Measurements from ENCODE around the gene NFATC2.

The NFATC2 gene

DNA sequence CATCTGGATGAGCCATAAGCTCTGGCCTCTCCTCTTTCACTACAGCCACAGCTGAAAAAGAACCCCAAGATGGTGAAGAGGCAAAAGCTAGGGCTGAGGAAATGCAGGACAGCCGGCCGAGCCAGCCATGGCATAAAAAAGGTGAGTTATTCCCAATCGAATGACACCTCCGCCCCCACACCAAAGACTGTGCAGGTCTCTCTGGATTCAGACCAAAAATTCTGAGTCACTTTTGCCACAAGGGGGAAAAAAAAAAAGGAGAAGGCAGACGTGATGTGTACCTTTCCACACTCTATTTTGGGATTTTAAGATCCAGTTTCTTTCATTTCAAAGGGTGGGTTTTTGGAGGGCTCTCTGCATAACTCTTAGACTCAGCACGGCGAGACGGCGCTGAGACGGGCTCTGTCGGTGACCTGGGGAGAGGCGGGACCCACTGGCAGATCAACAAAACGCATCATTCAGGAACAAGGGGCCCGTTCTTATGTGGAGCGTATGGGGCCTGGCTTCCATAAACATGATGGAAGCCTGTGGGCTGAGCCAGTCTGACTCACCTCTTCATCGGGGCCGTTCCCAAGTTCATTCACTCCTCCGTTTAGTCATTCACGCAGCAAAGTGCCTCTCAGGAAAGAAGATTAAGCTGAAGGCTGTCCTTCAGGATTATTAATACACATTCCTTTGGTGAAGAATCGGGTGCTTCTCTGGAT lies 54.8 kb downstream of the NFATC2 start:
- Histone ChIP-seq H3K9ac (ENCODE audit: low read depth, low read length, poor library complexity, severe bottlenecking) (no peak overlapping the region), H3K4me1 (ENCODE audit: insufficient read depth, low read length, poor library complexity, severe bottlenecking) (peaks cover 7% of the 10 kb centered on the region), H3K4me2 (ENCODE audit: low read depth, low read length, poor library complexity, severe bottlenecking) (no peak overlapping the region), H3K9me2 (replicated peaks; ENCODE audit: low read depth, low read length) (no peaks in the 10 kb centered on the region), H2AFZ (ENCODE audit: low read length) (no peak overlapping the region), H3K9me3 (ENCODE audit: insufficient read depth, low read depth, low read length) (no peaks in the 10 kb centered on the region), H3F3A (ENCODE audit: low read depth) (no peaks in the 10 kb centered on the region), H3K27me3 (ENCODE audit: insufficient read depth, low read length, poor library complexity, severe bottlenecking) (no peaks in the 10 kb centered on the region), H4K20me1 (ENCODE audit: insufficient read depth, low read length, poor library complexity, severe bottlenecking) (peaks cover 8% of the 10 kb centered on the region), H3K36me3 (ENCODE audit: insufficient read depth, low read length) (peaks cover 40% of the 10 kb centered on the region; the same call in 1 of the 2 replicates), H3K4me3 (ENCODE audit: low read length, poor library complexity, severe bottlenecking) (no peak overlapping the region), H3K79me2 (ENCODE audit: insufficient read depth, low read length) (peaks cover 21% of the 10 kb centered on the region)
- TF ChIP-seq, protein P1, sequence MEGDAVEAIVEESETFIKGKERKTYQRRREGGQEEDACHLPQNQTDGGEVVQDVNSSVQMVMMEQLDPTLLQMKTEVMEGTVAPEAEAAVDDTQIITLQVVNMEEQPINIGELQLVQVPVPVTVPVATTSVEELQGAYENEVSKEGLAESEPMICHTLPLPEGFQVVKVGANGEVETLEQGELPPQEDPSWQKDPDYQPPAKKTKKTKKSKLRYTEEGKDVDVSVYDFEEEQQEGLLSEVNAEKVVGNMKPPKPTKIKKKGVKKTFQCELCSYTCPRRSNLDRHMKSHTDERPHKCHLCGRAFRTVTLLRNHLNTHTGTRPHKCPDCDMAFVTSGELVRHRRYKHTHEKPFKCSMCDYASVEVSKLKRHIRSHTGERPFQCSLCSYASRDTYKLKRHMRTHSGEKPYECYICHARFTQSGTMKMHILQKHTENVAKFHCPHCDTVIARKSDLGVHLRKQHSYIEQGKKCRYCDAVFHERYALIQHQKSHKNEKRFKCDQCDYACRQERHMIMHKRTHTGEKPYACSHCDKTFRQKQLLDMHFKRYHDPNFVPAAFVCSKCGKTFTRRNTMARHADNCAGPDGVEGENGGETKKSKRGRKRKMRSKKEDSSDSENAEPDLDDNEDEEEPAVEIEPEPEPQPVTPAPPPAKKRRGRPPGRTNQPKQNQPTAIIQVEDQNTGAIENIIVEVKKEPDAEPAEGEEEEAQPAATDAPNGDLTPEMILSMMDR (conservative IDR thresholded peaks at IDR 0.05; ENCODE audit: low read length), result no peak
- TF ChIP-seq EZH2phosphoT487 (IDR thresholded peaks at IDR 0.05; ENCODE audit: borderline replicate concordance), result no peak

DNA sequence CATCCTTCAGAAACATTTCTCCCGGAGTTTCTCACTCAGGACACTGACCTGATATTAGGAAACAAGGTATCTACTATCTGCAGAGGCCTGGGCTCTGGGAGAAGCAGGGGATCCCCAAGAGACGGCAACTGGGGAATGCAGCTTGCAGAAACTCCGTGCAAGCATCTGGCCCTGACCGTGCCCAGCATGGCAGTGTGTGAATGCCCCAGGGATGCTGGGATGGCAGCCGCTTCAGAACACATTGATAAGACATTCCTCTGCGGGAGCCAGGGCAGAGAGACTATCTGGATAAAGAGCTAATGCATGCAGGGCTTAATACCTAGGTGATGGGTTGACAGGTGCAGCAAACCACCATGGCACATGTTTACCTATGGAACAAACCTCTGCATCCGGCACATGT lies 55.4 kb downstream of the NFATC2 start:
- no peak overlapping the region for H3K4me2 ChIP-seq (ENCODE audit: low read depth, low read length, poor library complexity, severe bottlenecking)

DNA sequence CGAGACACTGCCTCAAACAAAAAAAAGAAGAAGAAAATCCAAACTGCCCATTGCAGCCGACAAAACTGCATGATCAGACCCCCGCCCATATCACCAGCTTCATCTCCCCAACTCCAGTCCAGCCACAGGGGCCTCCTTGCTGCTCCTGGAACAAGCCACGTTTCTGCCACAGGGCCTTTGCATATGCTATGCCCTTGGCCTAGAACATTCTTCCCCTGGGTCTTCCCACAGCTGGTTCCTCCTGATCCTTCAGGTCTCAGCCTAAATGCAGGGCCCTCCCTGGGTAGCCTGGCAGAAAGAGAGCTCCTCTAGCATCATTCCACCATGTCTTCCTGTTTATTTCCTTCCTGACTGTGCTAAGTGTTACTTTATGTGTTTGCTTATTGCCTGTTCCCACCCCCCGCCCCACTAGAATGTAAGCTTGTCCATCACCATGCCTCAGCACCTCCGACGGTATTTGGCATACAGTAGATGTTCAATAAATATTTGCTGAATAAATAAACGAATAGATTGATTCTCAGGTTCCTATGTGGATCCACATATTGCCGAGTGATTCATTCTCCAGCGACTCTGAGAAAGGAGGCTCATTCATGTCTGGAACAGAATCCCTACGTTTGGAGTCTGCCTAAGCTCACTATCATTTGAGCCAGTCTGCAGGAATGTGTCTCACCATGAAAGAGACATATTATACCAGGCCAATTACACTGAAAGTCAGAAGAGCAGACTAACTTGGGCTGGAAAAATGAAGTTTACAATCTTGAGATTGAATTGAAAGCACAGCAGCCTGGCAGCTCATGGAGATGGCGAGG lies 56.1 kb downstream of the NFATC2 start:
- H3K27me3 ChIP-seq (ENCODE audit: insufficient read depth, low read length, poor library complexity, severe bottlenecking), result no peaks in the 10 kb centered on the region
- H3K79me2 ChIP-seq (ENCODE audit: insufficient read depth, low read length), result peaks cover 22% of the 10 kb centered on the region
- no peaks in the 10 kb centered on the region for H3K9me2 ChIP-seq (replicated peaks; ENCODE audit: low read depth, low read length)
- peaks cover 10% of the 10 kb centered on the region for H3K4me1 ChIP-seq (ENCODE audit: insufficient read depth, low read length, poor library complexity, severe bottlenecking)
- H3K4me2 ChIP-seq (ENCODE audit: low read depth, low read length, poor library complexity, severe bottlenecking), result no peak overlapping the region
- H3F3A ChIP-seq (ENCODE audit: low read depth), result no peaks in the 10 kb centered on the region
- H2AFZ ChIP-seq (ENCODE audit: low read length), result no peak overlapping the region
- TF ChIP-seq, protein P1 (conservative IDR thresholded peaks at IDR 0.05; ENCODE audit: low read length), result no peak
- no peak for TF ChIP-seq EZH2phosphoT487 (IDR thresholded peaks at IDR 0.05; ENCODE audit: borderline replicate concordance)
- H3K36me3 ChIP-seq (ENCODE audit: insufficient read depth, low read length), result peaks cover 42% of the 10 kb centered on the region; the same call in 1 of the 2 replicates
- H3K9ac ChIP-seq (ENCODE audit: low read depth, low read length, poor library complexity, severe bottlenecking), result no peak overlapping the region
- H4K20me1 ChIP-seq (ENCODE audit: insufficient read depth, low read length, poor library complexity, severe bottlenecking), result peaks cover 11% of the 10 kb centered on the region
- H3K4me3 ChIP-seq (ENCODE audit: low read length, poor library complexity, severe bottlenecking), result no peak overlapping the region
- no peaks in the 10 kb centered on the region for H3K9me3 ChIP-seq (ENCODE audit: insufficient read depth, low read depth, low read length)

More for the DNA sequence above, 55.4 kb downstream of the NFATC2 start:
- H3K27me3 ChIP-seq (ENCODE audit: insufficient read depth, low read length, poor library complexity, severe bottlenecking), result no peaks in the 10 kb centered on the region
- H3K9ac ChIP-seq (ENCODE audit: low read depth, low read length, poor library complexity, severe bottlenecking), result no peak overlapping the region
- no peaks in the 10 kb centered on the region for H3K9me2 ChIP-seq (replicated peaks; ENCODE audit: low read depth, low read length)
- H2AFZ ChIP-seq (ENCODE audit: low read length), result no peak overlapping the region
- peaks cover 7% of the 10 kb centered on the region for H3K4me1 ChIP-seq (ENCODE audit: insufficient read depth, low read length, poor library complexity, severe bottlenecking)
- no peaks in the 10 kb centered on the region for H3K9me3 ChIP-seq (ENCODE audit: insufficient read depth, low read depth, low read length)
- H3F3A ChIP-seq (ENCODE audit: low read depth), result no peaks in the 10 kb centered on the region
- H3K36me3 ChIP-seq (ENCODE audit: insufficient read depth, low read length), result peaks cover 40% of the 10 kb centered on the region; the same call in 1 of the 2 replicates
- no peak for TF ChIP-seq EZH2phosphoT487 (IDR thresholded peaks at IDR 0.05; ENCODE audit: borderline replicate concordance)
- TF ChIP-seq, protein P1 (conservative IDR thresholded peaks at IDR 0.05; ENCODE audit: low read length), result no peak
- H4K20me1 ChIP-seq (ENCODE audit: insufficient read depth, low read length, poor library complexity, severe bottlenecking), result peaks cover 10% of the 10 kb centered on the region
- H3K79me2 ChIP-seq (ENCODE audit: insufficient read depth, low read length), result peaks cover 23% of the 10 kb centered on the region
- no peak overlapping the region for H3K4me3 ChIP-seq (ENCODE audit: low read length, poor library complexity, severe bottlenecking)
